H9 (cell line): ENCODE results near the gene PEX14. TPM values are rescaled to one million over a fixed set of nuclear protein-coding genes. Genes with fewer than 3 reads are reported as not detected.

ENCODE experiments used
- DNase-seq: peaks from one replicate; pipeline ENCODE4 v3.0.0-alpha.2; 2017
- H2AFZ ChIP-seq: one replicate; pipeline ENCODE4 v1.6.1; 2013; ENCODE audit warnings: mild to moderate bottlenecking, low read length, control low read depth, moderate library complexity
- H2AK5ac ChIP-seq: 2 replicates; pipeline ENCODE4 v1.6.1; 2013; ENCODE audit warnings: low read length, control low read depth, mixed read lengths; ENCODE audit not compliant: insufficient read length
- H2BK120ac ChIP-seq: one replicate; pipeline ENCODE4 v1.6.1; 2013; ENCODE audit warnings: low read depth, mild to moderate bottlenecking, low read length, control low read depth, inconsistent platforms; ENCODE audit not compliant: poor library complexity, severe bottlenecking
- H2BK12ac ChIP-seq: 2 replicates; pipeline ENCODE4 v1.6.1; 2013; ENCODE audit warnings: low read length, control low read depth, mixed read lengths, low read depth; ENCODE audit not compliant: insufficient read length
- H2BK15ac ChIP-seq: 2 replicates; pipeline ENCODE4 v1.6.1; 2013; ENCODE audit warnings: low read depth, low read length, control low read depth
- H2BK20ac ChIP-seq: one replicate; pipeline ENCODE4 v1.6.1; 2013; ENCODE audit warnings: low read depth, mild to moderate bottlenecking, low read length, control low read depth, inconsistent platforms; ENCODE audit not compliant: poor library complexity, severe bottlenecking
- H2BK5ac ChIP-seq: 2 replicates; pipeline ENCODE4 v1.6.1; 2013; ENCODE audit warnings: low read length, control low read depth, mixed read lengths; ENCODE audit not compliant: insufficient read length
- H3K14ac ChIP-seq: 2 replicates; pipeline ENCODE4 v1.6.1; 2013; ENCODE audit warnings: low read length, control low read depth; ENCODE audit not compliant: insufficient read depth
- H3K18ac ChIP-seq: 2 replicates; pipeline ENCODE4 v1.6.1; 2013; ENCODE audit warnings: low read depth, mild to moderate bottlenecking, mixed read lengths, low read length, control low read depth; ENCODE audit not compliant: insufficient read length
- H3K23ac ChIP-seq: 2 replicates; pipeline ENCODE4 v1.6.1; 2013; ENCODE audit warnings: low read length, control low read depth, mixed read lengths, low read depth; ENCODE audit not compliant: insufficient read length
- H3K23me2 ChIP-seq: 2 replicates; pipeline ENCODE4 v1.6.1; 2013; ENCODE audit warnings: low read depth, mild to moderate bottlenecking, mixed read lengths, low read length, control low read depth; ENCODE audit not compliant: insufficient read length, poor library complexity, severe bottlenecking
- H3K27ac ChIP-seq: 2 replicates; pipeline ENCODE4 v1.5.1; 2013; ENCODE audit warnings: low read length, control low read depth, mixed read lengths, low read depth; ENCODE audit not compliant: insufficient read length
- H3K27me3 ChIP-seq: 2 replicates; pipeline ENCODE4 v1.6.1; 2013; ENCODE audit warnings: low read length, control low read depth, inconsistent platforms; ENCODE audit not compliant: insufficient read depth
- H3K4ac ChIP-seq: 2 replicates; pipeline ENCODE4 v1.6.1; 2013; ENCODE audit warnings: low read depth, mild to moderate bottlenecking, control low read depth, inconsistent platforms, low read length, moderate library complexity
- H3K4me1 ChIP-seq: 2 replicates; pipeline ENCODE4 v1.6.1; 2013; ENCODE audit warnings: low read length, control low read depth, inconsistent platforms; ENCODE audit not compliant: insufficient read depth
- H3K4me2 ChIP-seq: 2 replicates; pipeline ENCODE4 v1.6.1; 2013; ENCODE audit warnings: low read length, control low read depth, mixed read lengths; ENCODE audit not compliant: insufficient read length, insufficient read depth
- H3K56ac ChIP-seq: 2 replicates; pipeline ENCODE4 v1.6.1; 2013; ENCODE audit warnings: low read depth, mild to moderate bottlenecking, mixed read lengths, low read length, control low read depth; ENCODE audit not compliant: insufficient read length
- H3K79me1 ChIP-seq: 2 replicates; pipeline ENCODE4 v1.6.1; 2013; ENCODE audit warnings: low read depth, mild to moderate bottlenecking, moderate library complexity, low read length, control low read depth, inconsistent platforms; ENCODE audit not compliant: insufficient read depth, poor library complexity, severe bottlenecking
- H3K79me2 ChIP-seq: 2 replicates; pipeline ENCODE4 v1.6.1; 2013; ENCODE audit warnings: low read length, control low read depth, inconsistent platforms; ENCODE audit not compliant: insufficient read depth
- H3K9ac ChIP-seq: 2 replicates; pipeline ENCODE4 v1.6.1; 2013; ENCODE audit warnings: low read length, control low read depth, mixed read lengths; ENCODE audit not compliant: insufficient read length; ENCODE audit errors: extremely low read depth
- H3K9me3 ChIP-seq: one replicate; pipeline ENCODE4 v1.6.1; 2013; ENCODE audit warnings: low read depth, low read length, inconsistent platforms; ENCODE audit not compliant: control insufficient read depth
- H3T11ph ChIP-seq: one replicate; pipeline ENCODE4 v1.6.1; 2013; ENCODE audit warnings: mild to moderate bottlenecking, low read length, control low read depth, inconsistent platforms
- H4K20me1 ChIP-seq: one replicate; pipeline ENCODE4 v1.6.1; 2013; ENCODE audit not compliant: control insufficient read depth, insufficient read length, insufficient read depth
- H4K5ac ChIP-seq: 2 replicates; pipeline ENCODE4 v1.6.1; 2013; ENCODE audit warnings: low read depth, mild to moderate bottlenecking, mixed read lengths, low read length, control low read depth; ENCODE audit not compliant: insufficient read length
- H4K8ac ChIP-seq: replicated peaks from 2 replicates; pipeline ENCODE4 v1.6.1; 2013; ENCODE audit warnings: low read length, control low read depth, mixed read lengths, low read depth; ENCODE audit not compliant: insufficient read length
- H4K91ac ChIP-seq: 2 replicates; pipeline ENCODE4 v1.6.1; 2013; ENCODE audit warnings: low read depth, mild to moderate bottlenecking, moderate library complexity, mixed read lengths, low read length, control low read depth; ENCODE audit not compliant: insufficient read length
- H3K27ac Mint-ChIP-seq, 3 experiments: 2 replicates in 2 of 3; 3 replicates in 1 of 3; pipeline ENCODE4 v1.8.0; 2020 to 2021; ENCODE audit warnings: mixed read lengths in 3 of 3, mild to moderate bottlenecking in 1 of 3, moderate library complexity in 1 of 3
- H3K27me3 Mint-ChIP-seq: 2 replicates; pipeline ENCODE4 v1.8.0; 2021; ENCODE audit warnings: low read depth, mild to moderate bottlenecking, moderate library complexity, mixed read lengths
- H3K36me3 Mint-ChIP-seq, 3 experiments: 2 replicates in 2 of 3; 3 replicates in 1 of 3; pipeline ENCODE4 v1.8.0; 2020 to 2021; ENCODE audit warnings: low read depth in 3 of 3, mixed read lengths in 3 of 3; ENCODE audit not compliant: insufficient read depth in 1 of 3
- H3K4me1 Mint-ChIP-seq, 2 experiments: 2 replicates each; pipeline ENCODE4 v1.8.0; 2020; ENCODE audit warnings: mixed read lengths in 2 of 2
- H3K4me3 Mint-ChIP-seq, 2 experiments: 2 replicates in 1 of 2; 3 replicates in 1 of 2; pipeline ENCODE4 v1.8.0; 2020 to 2021; ENCODE audit warnings: mild to moderate bottlenecking in 2 of 2, mixed read lengths in 2 of 2, moderate library complexity in 1 of 2
- H3K9me3 Mint-ChIP-seq, 2 experiments: 2 replicates in 1 of 2; 3 replicates in 1 of 2; pipeline ENCODE4 v1.8.0; 2020; ENCODE audit warnings: mild to moderate bottlenecking in 2 of 2, mixed read lengths in 2 of 2, moderate library complexity in 1 of 2
- CTCF ChIP-seq: fragments of 200-600 bp; sonication (generic); conservative IDR thresholded peaks from 3 replicates; pipeline ENCODE4 v1.8.0; 2021; ENCODE audit warnings: antibody characterized with exemption, mild to moderate bottlenecking
- WGBS: extraction: QIAGEN DNeasy Blood & Tissue Kit; methylation state at CpG from one replicate; pipeline ENCODE4 v1.1.7; 2013; ENCODE audit warnings: missing lambda C conversion rate, low lambda C conversion rate, mixed read lengths; ENCODE audit not compliant: insufficient read length; ENCODE audit errors: extremely low coverage; 5-methylcytosine and 5-hydroxymethylcytosine counted together
- total RNA-seq: library from RNA; stranded (reverse); gene quantifications from 2 replicates; pipeline ENCODE4 v1.2.1, GENCODE V29; 2021

PEX14 gene
- total RNA-seq, 1 experiment from 2014 or later: 23.9 TPM

- H3K27me3 Mint-ChIP-seq: no peaks in the 10 kb centered on the region
- H3K4me1 ChIP-seq: no peaks in the 10 kb centered on the region; the same call in 1 of the 2 replicates
- no peak overlapping the region for H4K8ac ChIP-seq
- H3K36me3 Mint-ChIP-seq: no peaks in the 10 kb centered on the region
- H3K27me3 ChIP-seq: no peaks in the 10 kb centered on the region
- H3K9me3 Mint-ChIP-seq: no peaks in the 10 kb centered on the region
- no peak overlapping the region for H3K4ac ChIP-seq
- no peak overlapping the region for H2BK20ac ChIP-seq
- H2AFZ ChIP-seq: no peak overlapping the region
- H3K27ac ChIP-seq: no peak overlapping the region
- no peak overlapping the region for H2BK120ac ChIP-seq
- H3K9ac ChIP-seq: no peak overlapping the region
- TF ChIP-seq CTCF: no peak
- H3K18ac ChIP-seq: peak overlapping the region; percentile 22
- H3K9me3 ChIP-seq: no peaks in the 10 kb centered on the region
- no peak overlapping the region for H4K5ac ChIP-seq
- no peak overlapping the region for H4K91ac ChIP-seq
- no peaks in the 10 kb centered on the region for H3K79me2 ChIP-seq
- no peak overlapping the region for H3K4me2 ChIP-seq
- no peak overlapping the region for H3K4me3 Mint-ChIP-seq
- H3K79me1 ChIP-seq: no peaks in the 10 kb centered on the region
- no peak overlapping the region for H3K56ac ChIP-seq
- H3K27ac Mint-ChIP-seq: peak overlapping the region in 2 of 3 experiments; percentile 44 to 94; a peak in 3 of 7 replicates
- H4K20me1 ChIP-seq: peaks cover 2% of the 10 kb centered on the region
- no peak overlapping the region for H2AK5ac ChIP-seq
- no peak overlapping the region for H3K23ac ChIP-seq
- peak overlapping the region; percentile 51; the same call in 1 of the 2 replicates for H3K14ac ChIP-seq
- H3K4me1 Mint-ChIP-seq: peaks cover 54 to 58% of the 10 kb centered on the region in 2 experiments
- no peak overlapping the region for H3T11ph ChIP-seq
- no peak overlapping the region for H2BK12ac ChIP-seq
- DNase-seq: no peak
- H2BK15ac ChIP-seq: no peak overlapping the region
- H3K23me2 ChIP-seq: no peaks in the 10 kb centered on the region
- H2BK5ac ChIP-seq: no peak overlapping the region
- no CpG with 5 or more reads among the region's 27 CpGs for WGBS
Measured at GRCh38 chr1:10677491-10678391, 203.0 kb downstream of the PEX14 start.
